ENCODE results near the gene RHEBL1. TPM values are rescaled to one million over a fixed set of nuclear protein-coding genes. Genes with fewer than 3 reads are reported as not detected.

Gene RHEBL1
- total RNA-seq, 4 donors from 2014 or later, result 0.46 to 0.71 TPM; not detected in 2

DNA sequence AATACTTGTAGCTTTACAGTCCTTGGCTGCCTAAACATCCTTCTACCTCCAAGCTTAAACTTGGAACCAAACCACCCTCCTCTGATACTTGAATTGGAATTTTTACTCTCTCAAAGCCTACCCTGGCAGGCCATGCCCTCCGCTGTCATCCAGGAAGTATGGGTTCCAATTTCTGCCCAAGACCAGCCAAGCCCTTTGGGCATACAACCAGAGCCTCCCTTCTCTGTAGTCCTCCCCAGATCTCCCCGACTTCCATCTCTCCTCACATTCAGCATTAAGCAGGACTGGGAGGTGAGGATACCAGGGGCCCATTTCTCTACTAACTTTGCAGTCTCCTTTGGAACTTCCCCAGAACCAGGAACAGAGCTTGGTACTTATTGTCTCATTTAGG, 25.2 kb upstream of the RHEBL1 start:
- peaks cover 3 to 25% of the 10 kb centered on the region in 2 donors for H3K36me3 ChIP-seq
- peaks cover 26 to 31% of the 10 kb centered on the region in 2 donors for H3K4me1 ChIP-seq
- intact Hi-C loops (cut with DNase I; ENCODE audit: low total_unique reads), result no loop called here
- ATAC-seq (no peak), DNase-seq (no peak)
- H3K9me3 ChIP-seq, result no peaks in the 10 kb centered on the region
- no peak overlapping the region for H3K27ac ChIP-seq
- in situ Hi-C loops (cut with MboI; ENCODE audit: low sequenced_read_pairs in 4 of 4), result loop anchor here in 1 of 4 donors (25.0 kb wide), 1 partner anchor 142 kb away; no protein-coding TSS in a partner anchor
- H3K27me3 ChIP-seq, result peaks cover 48 to 49% (median 49%) of the 10 kb centered on the region in 3 donors
- no peak for TF ChIP-seq POLR2A (IDR thresholded peaks at IDR 0.05)
- TF ChIP-seq, protein P1, sequence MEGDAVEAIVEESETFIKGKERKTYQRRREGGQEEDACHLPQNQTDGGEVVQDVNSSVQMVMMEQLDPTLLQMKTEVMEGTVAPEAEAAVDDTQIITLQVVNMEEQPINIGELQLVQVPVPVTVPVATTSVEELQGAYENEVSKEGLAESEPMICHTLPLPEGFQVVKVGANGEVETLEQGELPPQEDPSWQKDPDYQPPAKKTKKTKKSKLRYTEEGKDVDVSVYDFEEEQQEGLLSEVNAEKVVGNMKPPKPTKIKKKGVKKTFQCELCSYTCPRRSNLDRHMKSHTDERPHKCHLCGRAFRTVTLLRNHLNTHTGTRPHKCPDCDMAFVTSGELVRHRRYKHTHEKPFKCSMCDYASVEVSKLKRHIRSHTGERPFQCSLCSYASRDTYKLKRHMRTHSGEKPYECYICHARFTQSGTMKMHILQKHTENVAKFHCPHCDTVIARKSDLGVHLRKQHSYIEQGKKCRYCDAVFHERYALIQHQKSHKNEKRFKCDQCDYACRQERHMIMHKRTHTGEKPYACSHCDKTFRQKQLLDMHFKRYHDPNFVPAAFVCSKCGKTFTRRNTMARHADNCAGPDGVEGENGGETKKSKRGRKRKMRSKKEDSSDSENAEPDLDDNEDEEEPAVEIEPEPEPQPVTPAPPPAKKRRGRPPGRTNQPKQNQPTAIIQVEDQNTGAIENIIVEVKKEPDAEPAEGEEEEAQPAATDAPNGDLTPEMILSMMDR (IDR thresholded peaks at IDR 0.05 in 4 of 5, conservative IDR thresholded peaks at IDR 0.05 in 1 of 5), result no peak
- peak overlapping the region in 2 of 4 donors; percentile 30 to 40 for H3K4me3 ChIP-seq

GRCh38 chr12:49094160-49094974, 24.6 kb upstream of the RHEBL1 start, which contains the start of gene DHH:
Gene DHH, minus strand, starts transcription at chr12:49094801. Its CDS starts 289 bp downstream, at chr12:49094512.
- peaks cover 0 to 19% of the 10 kb centered on the region in 2 donors for H3K36me3 ChIP-seq
- no peak for TF ChIP-seq POLR2A (IDR thresholded peaks at IDR 0.05)
- TF ChIP-seq, protein P1 (IDR thresholded peaks at IDR 0.05 in 4 of 5, conservative IDR thresholded peaks at IDR 0.05 in 1 of 5), result no peak
- peak within 1 kb of the TSS in 3 of 4 donors; percentile 30 to 40 (median 35) for H3K4me3 ChIP-seq
- ATAC-seq, result peak in 1 of 2 donors; percentile 7
- DNase-seq, result no peak
- H3K4me1 ChIP-seq, result peaks cover 30 to 31% of the 10 kb centered on the region in 2 donors
- intact Hi-C loops (cut with DNase I; ENCODE audit: low total_unique reads) (no loop called here), in situ Hi-C loops (cut with MboI; ENCODE audit: low sequenced_read_pairs in 4 of 4) (loop anchor here in 1 of 4 donors (25.0 kb wide), 1 partner anchor 143 kb away; no protein-coding TSS in a partner anchor)
- no peaks in the 10 kb centered on the region for H3K9me3 ChIP-seq
- no peak within 1 kb of the TSS for H3K27ac ChIP-seq
- H3K27me3 ChIP-seq, result peaks cover 52 to 55% (median 52%) of the 10 kb centered on the region in 3 donors

DNA sequence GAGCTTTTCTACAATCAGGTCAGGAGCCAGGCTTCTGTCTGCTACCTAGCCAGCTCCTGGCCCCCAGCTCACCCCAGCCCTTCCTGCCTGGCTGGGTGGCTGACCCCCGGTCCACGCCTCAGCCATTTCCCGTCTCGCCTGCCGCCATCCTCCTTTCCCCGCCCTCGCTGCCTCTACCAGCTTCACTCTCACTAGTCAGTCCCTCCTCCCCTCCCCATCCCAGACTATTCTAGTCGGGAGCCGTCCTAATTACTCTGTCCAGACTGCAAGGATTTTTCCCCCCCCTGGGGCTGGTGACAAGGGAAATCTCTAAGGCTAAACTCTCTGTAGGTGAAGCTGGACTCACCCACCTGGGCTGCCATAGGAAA, 24.0 kb upstream of the RHEBL1 start:
- intact Hi-C loops (cut with DNase I; ENCODE audit: low total_unique reads), result no loop called here

DNA sequence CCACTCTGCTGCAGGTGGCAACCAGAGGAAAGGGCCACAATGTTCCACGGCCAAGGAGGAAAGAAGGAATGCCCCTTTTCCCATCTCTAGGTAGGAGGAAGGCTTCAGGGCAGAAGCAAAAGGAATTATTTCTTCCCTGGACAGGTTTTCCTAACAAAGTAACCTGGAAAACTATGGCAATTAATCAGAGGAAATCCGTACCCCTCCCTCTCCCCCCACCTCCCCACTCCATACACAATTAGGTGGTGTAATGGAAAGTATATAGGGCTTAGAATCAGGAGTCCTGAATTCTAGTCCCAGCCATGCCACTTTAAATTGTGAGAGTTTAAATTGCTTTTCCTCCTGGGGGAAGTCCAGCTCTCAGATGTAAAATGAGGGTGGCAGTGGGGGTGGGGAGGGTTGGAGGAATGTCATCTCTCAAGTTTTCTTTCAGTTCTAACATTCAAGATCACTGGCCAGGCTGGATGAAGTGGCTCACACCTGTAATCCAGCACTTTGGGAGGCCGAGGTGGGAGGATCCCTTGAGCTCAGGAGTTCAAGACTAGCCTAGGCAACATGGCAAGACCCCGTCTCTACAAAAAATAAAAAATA, 23.1 kb upstream of the RHEBL1 start:
- H3K27ac ChIP-seq, result no peak overlapping the region
- H3K9me3 ChIP-seq, result no peaks in the 10 kb centered on the region
- intact Hi-C loops (cut with DNase I; ENCODE audit: low total_unique reads) (no loop called here), in situ Hi-C loops (cut with MboI; ENCODE audit: low sequenced_read_pairs in 4 of 4) (loop anchor here in 1 of 4 donors (25.0 kb wide), 1 partner anchor 144 kb away; no protein-coding TSS in a partner anchor)
- no peak for DNase-seq
- peaks cover 30 to 31% of the 10 kb centered on the region in 2 donors for H3K4me1 ChIP-seq
- H3K36me3 ChIP-seq, result peaks cover 0 to 12% of the 10 kb centered on the region in 2 donors
- H3K4me3 ChIP-seq, result no peak overlapping the region
- ATAC-seq, result no peak
- TF ChIP-seq POLR2A (IDR thresholded peaks at IDR 0.05), result no peak
- TF ChIP-seq, protein P1 (IDR thresholded peaks at IDR 0.05 in 4 of 5, conservative IDR thresholded peaks at IDR 0.05 in 1 of 5), result no peak
- H3K27me3 ChIP-seq, result peaks cover 57 to 63% (median 60%) of the 10 kb centered on the region in 3 donors

More for the DNA sequence above, 24.0 kb upstream of the RHEBL1 start:
- DNase-seq (no peak), ATAC-seq (no peak)
- H3K27ac ChIP-seq, result no peak overlapping the region
- no peaks in the 10 kb centered on the region for H3K9me3 ChIP-seq
- peak overlapping the region in 3 of 4 donors; percentile 30 to 40 (median 35) for H3K4me3 ChIP-seq
- H3K27me3 ChIP-seq, result peaks cover 57 to 59% (median 58%) of the 10 kb centered on the region in 3 donors
- in situ Hi-C loops (cut with MboI; ENCODE audit: low sequenced_read_pairs in 4 of 4), result loop anchor here in 1 of 4 donors (25.0 kb wide), 1 partner anchor 144 kb away; no protein-coding TSS in a partner anchor
- TF ChIP-seq, protein P1 (IDR thresholded peaks at IDR 0.05 in 4 of 5, conservative IDR thresholded peaks at IDR 0.05 in 1 of 5), result no peak
- no peak for TF ChIP-seq POLR2A (IDR thresholded peaks at IDR 0.05)
- H3K36me3 ChIP-seq, result peaks cover 0 to 16% of the 10 kb centered on the region in 2 donors
- H3K4me1 ChIP-seq, result peaks cover 30 to 31% of the 10 kb centered on the region in 2 donors

All from gastrocnemius medialis (tissue), 4 donors.